SIG-M5 treated with dmso at 0.1 percent for 504 hours (cell line): ENCODE measurements around the gene ACSL4.
"Not testable (repeated sequence)": the region's sequence is repeated elsewhere in the genome, so short reads cannot be mapped to it uniquely, and the experiment has no call there.

Source experiments
- DNase-seq: peaks from one replicate; lab custom pipeline; 2025; ENCODE audit not compliant: unreplicated experiment; lab: John Stamatoyannopoulos, UW

Gene ACSL4

GRCh38 chrX:109732017-109732801 is 848 bp downstream of the ACSL4 start:
- DNase-seq: peak; percentile 66

GRCh38 chrX:109728173-109728535 is 4.9 kb downstream of the ACSL4 start:
- DNase-seq: no peak

- not testable (repeated sequence) for DNase-seq
Observed at GRCh38 chrX:109724971-109725370, 8.1 kb downstream of the ACSL4 start.

DNA sequence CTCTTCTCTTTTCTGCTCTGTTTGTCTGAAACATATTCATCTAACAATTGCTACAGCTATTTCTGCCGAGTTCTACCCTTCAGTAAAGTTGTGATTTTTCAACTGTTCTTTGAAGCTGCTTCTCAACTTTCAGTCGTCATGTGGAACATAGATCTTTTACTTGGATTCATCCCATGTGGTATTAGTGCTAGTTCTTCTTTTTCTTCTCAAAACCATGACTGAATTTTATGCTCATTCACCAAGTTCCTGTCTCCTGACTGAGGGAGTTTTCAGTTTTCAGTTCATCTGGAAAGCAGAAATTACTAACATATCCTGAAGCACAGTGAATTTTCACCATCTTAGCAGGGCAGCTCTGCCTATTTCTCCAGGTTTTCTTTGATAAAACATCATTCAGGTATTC is 12.1 kb downstream of the ACSL4 start:
- DNase-seq: peak; percentile 23

DNA sequence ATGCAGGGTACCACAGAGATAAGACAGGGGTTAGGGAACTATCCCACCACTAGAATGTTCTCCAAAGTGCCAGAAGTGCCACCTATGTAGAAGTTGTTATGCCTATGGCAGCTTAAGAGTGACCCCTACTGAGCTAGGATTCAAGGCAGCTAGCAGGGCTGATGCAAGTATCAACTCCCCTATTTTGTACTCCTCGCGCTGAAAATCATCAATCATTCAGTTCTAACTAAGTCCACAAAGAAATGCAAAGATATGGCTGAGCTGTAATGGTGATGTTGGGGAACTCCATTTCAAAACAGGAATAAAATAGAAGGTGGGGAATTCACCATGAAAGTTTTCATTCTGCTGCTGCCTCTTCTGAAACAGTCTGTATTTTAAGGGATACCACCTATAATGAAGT is 13.8 kb downstream of the ACSL4 start:
- DNase-seq: no peak

- DNase-seq: no peak
Observed at GRCh38 chrX:109716431-109717028, 16.5 kb downstream of the ACSL4 start.

DNA sequence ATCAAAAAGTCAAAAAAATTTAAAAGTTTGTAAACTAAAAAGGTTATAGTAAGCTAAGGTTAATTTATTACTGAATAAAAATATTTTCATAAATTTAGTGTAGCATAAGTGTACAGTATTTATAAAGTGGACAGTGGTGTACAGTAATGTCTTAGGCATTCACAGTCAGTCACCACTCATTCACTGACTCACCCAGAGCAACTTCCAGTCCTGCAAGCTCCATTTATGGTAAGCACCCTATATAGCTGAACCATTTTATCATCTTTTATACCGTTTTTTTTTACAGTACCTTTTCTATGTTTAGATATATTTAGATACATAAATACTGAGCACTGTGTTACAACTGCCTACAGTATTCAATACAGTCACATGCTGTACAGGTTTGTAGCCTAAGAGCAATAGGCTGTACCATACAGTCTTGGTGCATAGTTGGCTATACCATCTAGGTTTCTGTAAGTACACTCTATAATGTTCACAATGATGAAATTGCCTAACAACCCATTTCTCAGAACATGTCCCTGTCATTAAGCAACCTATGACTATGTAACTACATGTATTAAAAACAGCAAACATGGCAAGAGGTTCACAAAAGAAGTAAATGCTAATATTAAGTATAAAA is 18.6 kb downstream of the ACSL4 start:
- DNase-seq: no peak

GRCh38 chrX:109710181-109710580 is 22.9 kb downstream of the ACSL4 start:
- DNase-seq: no peak

DNA sequence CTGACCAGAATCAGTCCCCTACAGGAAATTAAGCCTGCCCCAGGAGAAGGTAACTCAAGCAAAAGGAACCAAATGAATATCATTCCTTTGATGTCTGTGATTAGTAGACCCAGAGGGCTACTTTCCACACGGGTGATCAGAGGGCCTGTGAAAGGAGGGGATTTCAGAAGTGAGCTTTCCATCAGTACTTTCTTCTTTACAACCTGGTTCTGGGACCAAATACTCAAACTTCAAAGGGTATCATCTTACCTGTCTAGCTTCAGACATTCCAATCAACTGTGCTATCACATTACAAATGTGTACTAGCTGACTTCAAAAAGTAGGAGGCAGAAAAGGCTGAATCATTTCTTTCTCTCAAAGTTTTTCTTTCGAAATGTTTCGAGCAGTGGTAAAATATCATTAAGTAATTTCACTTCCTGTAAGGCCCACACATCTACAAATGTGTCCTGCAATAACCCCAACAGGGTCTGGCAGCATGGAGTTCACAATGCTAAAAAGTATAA is 23.9 kb downstream of the ACSL4 start:
- DNase-seq: peak; percentile 75

GRCh38 chrX:109707720-109708119 is 25.3 kb downstream of the ACSL4 start:
- DNase-seq: no peak

DNA sequence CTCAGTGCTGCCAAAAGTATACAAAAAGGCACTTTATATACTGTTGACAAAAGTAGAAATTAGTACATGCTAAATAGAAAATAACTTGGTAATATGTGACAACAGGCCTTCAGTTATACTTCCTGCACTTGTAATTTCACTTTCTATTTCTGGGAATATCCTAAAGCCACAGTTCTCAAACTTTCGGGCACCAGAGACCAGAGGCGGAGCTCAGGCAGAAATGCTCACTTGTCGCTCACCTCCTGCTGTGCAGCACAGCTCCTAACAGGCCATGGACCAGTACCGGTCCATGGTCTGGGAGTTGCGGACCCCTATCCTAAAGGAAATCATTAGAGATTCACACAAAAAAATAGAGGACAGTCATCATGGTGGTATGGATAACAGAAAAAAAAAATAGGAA is 25.7 kb downstream of the ACSL4 start:
- peak; percentile 55 for DNase-seq

- no peak for DNase-seq
Observed at GRCh38 chrX:109704563-109704962, 28.5 kb downstream of the ACSL4 start.

GRCh38 chrX:109697855-109698254 is 35.2 kb downstream of the ACSL4 start:
- no peak for DNase-seq

- DNase-seq: no peak
Observed at GRCh38 chrX:109696146-109696740, 36.8 kb downstream of the ACSL4 start.

GRCh38 chrX:109695637-109696036 is 37.4 kb downstream of the ACSL4 start:
- no peak for DNase-seq

DNA sequence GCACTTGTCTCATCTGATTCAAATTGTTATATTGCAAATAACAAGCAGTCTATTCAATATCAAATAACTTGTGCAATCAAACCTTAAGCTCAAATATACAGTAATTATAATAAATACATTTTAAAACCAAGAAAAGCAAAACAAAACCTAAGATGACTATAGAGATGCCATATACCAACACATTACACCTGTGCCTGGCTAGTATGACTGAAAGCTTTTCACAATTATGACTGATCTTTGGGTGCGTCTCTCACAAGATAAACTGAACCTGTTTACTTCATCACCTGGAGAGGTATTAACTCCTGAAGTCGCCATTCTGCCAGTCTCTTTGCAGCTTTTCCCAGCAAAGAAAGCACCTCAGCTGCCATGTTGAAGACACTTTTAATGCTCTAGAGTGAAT is 41.3 kb downstream of the ACSL4 start:
- no peak for DNase-seq

DNA sequence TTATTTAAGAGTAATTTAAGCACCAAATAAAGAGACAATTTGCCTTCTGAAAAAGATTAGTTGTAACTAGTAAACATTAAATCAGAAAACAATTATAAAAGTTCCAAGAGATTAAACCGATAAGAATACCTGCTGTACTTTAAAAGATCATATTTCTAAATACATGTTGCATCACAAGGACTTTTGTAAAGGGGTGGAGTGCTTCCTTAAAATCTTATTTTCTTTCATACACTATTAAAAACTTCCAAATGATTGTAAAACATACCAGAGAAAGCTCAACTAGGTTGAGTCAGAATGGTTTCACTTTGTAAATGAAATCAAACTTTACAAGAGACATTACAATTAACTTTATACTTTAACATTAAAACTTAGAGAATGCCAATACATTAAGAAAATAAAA is 41.8 kb downstream of the ACSL4 start:
- DNase-seq: no peak

- no peak for DNase-seq
Observed at GRCh38 chrX:109687903-109688302, 45.2 kb downstream of the ACSL4 start.

GRCh38 chrX:109685656-109686078 is 47.4 kb downstream of the ACSL4 start:
- no peak for DNase-seq

GRCh38 chrX:109684136-109684535 is 48.9 kb downstream of the ACSL4 start:
- DNase-seq: no peak

DNA sequence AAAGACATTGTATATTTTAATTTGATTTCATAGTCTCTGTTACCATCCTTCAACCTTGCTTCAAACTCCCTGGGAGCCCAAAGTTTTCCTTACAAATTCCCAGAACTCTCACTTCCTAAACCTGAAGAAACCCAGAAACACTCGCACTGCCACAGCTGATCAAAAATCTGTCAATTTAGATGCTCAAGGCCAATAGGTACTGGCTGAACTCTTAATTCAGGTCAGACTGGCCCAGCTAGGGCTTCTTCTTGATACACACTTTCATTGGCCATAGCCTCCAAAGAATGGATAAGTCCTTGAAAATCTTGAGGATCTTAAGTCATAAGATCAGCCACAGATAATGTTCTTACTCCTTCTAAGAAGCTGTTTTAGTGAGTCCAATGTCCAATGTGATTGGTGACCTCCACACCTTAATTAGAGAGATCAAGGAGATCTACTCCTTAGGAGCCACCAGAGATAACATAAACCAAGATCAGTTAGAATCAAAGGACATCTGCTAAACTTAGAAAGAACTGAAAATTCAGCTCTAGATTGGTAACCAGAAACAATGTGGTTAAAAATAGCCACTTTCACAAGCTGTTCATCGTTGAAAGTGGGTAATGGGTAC is 51.5 kb downstream of the ACSL4 start:
- no peak for DNase-seq
